HEK293 (cell line): ENCODE results near the gene GABPB1.

Experiments
- GLIS1 ChIP-seq: fragments of 450-650 bp; formaldehyde crosslinking; IDR thresholded peaks from 2 replicates; pipeline ENCODE4 v1.5.1; 2016; ENCODE audit warnings: missing biosample characterization, missing genetic modification characterization
- SCRT1 ChIP-seq: fragments of 450-650 bp; formaldehyde crosslinking; IDR thresholded peaks from 2 replicates; pipeline ENCODE4 v1.5.1; 2016; ENCODE audit warnings: missing biosample characterization, missing genetic modification characterization, borderline replicate concordance
- ZNF239 ChIP-seq: fragments of 450-650 bp; formaldehyde crosslinking; IDR thresholded peaks from 2 replicates; pipeline ENCODE4 v1.5.1; 2016; ENCODE audit warnings: missing biosample characterization, missing genetic modification characterization
- ZNF558 ChIP-seq: fragments of 450-650 bp; formaldehyde crosslinking; IDR thresholded peaks from 2 replicates; pipeline ENCODE4 v1.5.1; 2016; ENCODE audit warnings: missing biosample characterization, missing genetic modification characterization
- TF ChIP-seq, protein P1 (sequence below): fragments of 450-650 bp; formaldehyde crosslinking; IDR thresholded peaks from 2 replicates; pipeline ENCODE4 v1.5.1; 2016; ENCODE audit warnings: missing biosample characterization, missing genetic modification characterization
- TF ChIP-seq, protein P2 (sequence below): fragments of 450-650 bp; formaldehyde crosslinking; IDR thresholded peaks from 2 replicates; pipeline ENCODE4 v1.5.1; 2016; ENCODE audit warnings: missing biosample characterization, missing genetic modification characterization

DNA sequence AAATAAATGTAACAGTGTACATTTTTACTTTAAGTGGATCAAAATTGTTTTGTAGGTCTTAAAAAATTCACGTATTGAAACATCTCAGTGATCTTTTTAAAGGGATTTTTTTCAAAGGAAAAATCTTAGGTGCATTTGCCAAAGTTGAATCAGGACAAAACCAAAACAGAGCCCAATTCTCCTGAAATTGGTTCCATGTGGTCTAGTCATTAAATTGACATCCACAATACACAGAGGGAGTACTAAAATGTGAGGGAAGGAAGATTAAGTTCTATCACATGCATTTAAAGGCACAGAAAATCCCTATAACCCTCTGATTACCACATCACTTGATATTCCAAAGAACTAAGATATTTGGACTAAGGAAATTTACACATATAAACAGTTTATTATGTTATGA, 50.2 kb downstream of the GABPB1 start:
- TF ChIP-seq, protein P1, sequence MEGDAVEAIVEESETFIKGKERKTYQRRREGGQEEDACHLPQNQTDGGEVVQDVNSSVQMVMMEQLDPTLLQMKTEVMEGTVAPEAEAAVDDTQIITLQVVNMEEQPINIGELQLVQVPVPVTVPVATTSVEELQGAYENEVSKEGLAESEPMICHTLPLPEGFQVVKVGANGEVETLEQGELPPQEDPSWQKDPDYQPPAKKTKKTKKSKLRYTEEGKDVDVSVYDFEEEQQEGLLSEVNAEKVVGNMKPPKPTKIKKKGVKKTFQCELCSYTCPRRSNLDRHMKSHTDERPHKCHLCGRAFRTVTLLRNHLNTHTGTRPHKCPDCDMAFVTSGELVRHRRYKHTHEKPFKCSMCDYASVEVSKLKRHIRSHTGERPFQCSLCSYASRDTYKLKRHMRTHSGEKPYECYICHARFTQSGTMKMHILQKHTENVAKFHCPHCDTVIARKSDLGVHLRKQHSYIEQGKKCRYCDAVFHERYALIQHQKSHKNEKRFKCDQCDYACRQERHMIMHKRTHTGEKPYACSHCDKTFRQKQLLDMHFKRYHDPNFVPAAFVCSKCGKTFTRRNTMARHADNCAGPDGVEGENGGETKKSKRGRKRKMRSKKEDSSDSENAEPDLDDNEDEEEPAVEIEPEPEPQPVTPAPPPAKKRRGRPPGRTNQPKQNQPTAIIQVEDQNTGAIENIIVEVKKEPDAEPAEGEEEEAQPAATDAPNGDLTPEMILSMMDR (tag by site-specific recombination) = no peak
- TF ChIP-seq ZNF239 (tag by site-specific recombination) = no peak
- TF ChIP-seq ZNF558 (tag by site-specific recombination) = no peak
- no peak for TF ChIP-seq GLIS1 (tag by site-specific recombination)
- no peak for TF ChIP-seq SCRT1 (tag by site-specific recombination)
- TF ChIP-seq, protein P2, sequence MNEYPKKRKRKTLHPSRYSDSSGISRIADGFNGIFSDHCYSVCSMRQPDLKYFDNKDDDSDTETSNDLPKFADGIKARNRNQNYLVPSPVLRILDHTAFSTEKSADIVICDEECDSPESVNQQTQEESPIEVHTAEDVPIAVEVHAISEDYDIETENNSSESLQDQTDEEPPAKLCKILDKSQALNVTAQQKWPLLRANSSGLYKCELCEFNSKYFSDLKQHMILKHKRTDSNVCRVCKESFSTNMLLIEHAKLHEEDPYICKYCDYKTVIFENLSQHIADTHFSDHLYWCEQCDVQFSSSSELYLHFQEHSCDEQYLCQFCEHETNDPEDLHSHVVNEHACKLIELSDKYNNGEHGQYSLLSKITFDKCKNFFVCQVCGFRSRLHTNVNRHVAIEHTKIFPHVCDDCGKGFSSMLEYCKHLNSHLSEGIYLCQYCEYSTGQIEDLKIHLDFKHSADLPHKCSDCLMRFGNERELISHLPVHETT (tag by site-specific recombination) = no peak
